HG02970 (cell line): ENCODE data around the gene PTCH1.

Experiments used
- ATAC-seq: cut with Tn5 transposase; IDR thresholded peaks from one replicate; pipeline ENCODE4 v1.9.1; 2021; ENCODE audit warnings: mild to moderate bottlenecking, moderate library complexity, moderate number of reproducible peaks; ENCODE audit not compliant: unreplicated experiment, low FRiP score

Gene PTCH1

GRCh38 chr9:95477441-95477840 lies 39.3 kb downstream of the PTCH1 start:
- ATAC-seq: no peak

GRCh38 chr9:95468791-95469190 lies 48.0 kb downstream of the PTCH1 start:
- no peak for ATAC-seq

GRCh38 chr9:95465115-95465514 lies 51.7 kb downstream of the PTCH1 start:
- no peak for ATAC-seq

- ATAC-seq: peak; percentile 25
Observed at GRCh38 chr9:95463148-95464060, 53.4 kb downstream of the PTCH1 start.

- peak; percentile 88 for ATAC-seq
Observed at GRCh38 chr9:95462249-95463147, 54.3 kb downstream of the PTCH1 start.

- ATAC-seq: no peak
Observed at GRCh38 chr9:95461448-95462248, 55.1 kb downstream of the PTCH1 start.

GRCh38 chr9:95460518-95461164 lies 56.1 kb downstream of the PTCH1 start:
- ATAC-seq: no peak

- ATAC-seq: no peak
Observed at GRCh38 chr9:95459851-95460517, 56.8 kb downstream of the PTCH1 start.

- ATAC-seq: no peak
Observed at GRCh38 chr9:95459178-95459577, 57.6 kb downstream of the PTCH1 start.

GRCh38 chr9:95458666-95459065 lies 58.1 kb downstream of the PTCH1 start:
- ATAC-seq: no peak

GRCh38 chr9:95457769-95458168 lies 59.0 kb downstream of the PTCH1 start:
- no peak for ATAC-seq

- no peak for ATAC-seq
Observed at GRCh38 chr9:95455714-95456113, 61.1 kb downstream of the PTCH1 start.

GRCh38 chr9:95452176-95452575 lies 64.6 kb downstream of the PTCH1 start:
- ATAC-seq: no peak

GRCh38 chr9:95451065-95451426 lies 65.7 kb downstream of the PTCH1 start:
- ATAC-seq: no peak

- ATAC-seq: no peak
Observed at GRCh38 chr9:95450171-95451064, 66.4 kb downstream of the PTCH1 start.

GRCh38 chr9:95449016-95449415 lies 67.8 kb downstream of the PTCH1 start:
- no peak for ATAC-seq

GRCh38 chr9:95447660-95448420 lies 68.9 kb downstream of the PTCH1 start:
- ATAC-seq: no peak

GRCh38 chr9:95446984-95447383 lies 69.8 kb downstream of the PTCH1 start:
- no peak for ATAC-seq
